Kidney (tissue), 14 donors: ENCODE data around the gene DDX21. TPM values are rescaled to one million over a fixed set of nuclear protein-coding genes. Genes with fewer than 3 reads are reported as not detected.

Experiments
- DNase-seq, 5 donors: peaks; one replicate each; pipeline ENCODE4 v3.0.0-alpha.2; 2013 to 2020
- FAIRE-seq: peaks from 2 replicates; lab custom pipeline; 2012; peaks lifted over from hg19 to GRCh38; lab: Jason Lieb, UNC
- H3K27ac ChIP-seq, 2 donors: one replicate each; pipeline ENCODE4 v1.7.0; 2013; ENCODE audit warnings: low read depth in 2 of 2, low read length in 2 of 2, inconsistent platforms in 1 of 2
- H3K27me3 ChIP-seq: one replicate; pipeline ENCODE4 v1.7.1; 2013; ENCODE audit warnings: low read length, inconsistent platforms; ENCODE audit not compliant: control insufficient read depth, insufficient read depth
- H3K36me3 ChIP-seq, 3 donors: one replicate each; pipeline versions ENCODE4 v1.7.0 to v1.7.1; 2013; ENCODE audit warnings: low read length in 3 of 3, control low read depth in 1 of 3, inconsistent platforms in 1 of 3; ENCODE audit not compliant: insufficient read depth in 3 of 3, control insufficient read depth in 2 of 3
- H3K4me1 ChIP-seq, 3 donors: one replicate each; pipeline versions ENCODE4 v1.7.0 to v1.7.1; 2013; ENCODE audit warnings: low read length in 3 of 3, inconsistent platforms in 1 of 3, low read depth in 1 of 3; ENCODE audit not compliant: control insufficient read depth in 2 of 3, insufficient read depth in 2 of 3
- H3K4me3 ChIP-seq, 3 donors: one replicate each; pipeline versions ENCODE4 v1.7.0 to v1.8.1; 2013; ENCODE audit warnings: low read length in 3 of 3, control low read depth in 1 of 3, inconsistent platforms in 1 of 3
- H3K9ac ChIP-seq, 3 donors: one replicate each; pipeline versions ENCODE4 v1.7.0 to v1.7.1; 2013; ENCODE audit warnings: low read length in 3 of 3, control low read depth in 1 of 3, inconsistent platforms in 1 of 3
- H3K9me3 ChIP-seq, 3 donors: one replicate each; pipeline versions ENCODE4 v1.7.0 to v1.7.1; 2013; ENCODE audit warnings: low read length in 3 of 3, control low read depth in 1 of 3, inconsistent platforms in 1 of 3; ENCODE audit not compliant: control insufficient read depth in 2 of 3, insufficient read depth in 1 of 3
- CTCF ChIP-seq: IDR thresholded peaks from 3 replicates; pipeline ENCODE4 v1.5.1; 2012; ENCODE audit warnings: mild to moderate bottlenecking, moderate library complexity, borderline replicate concordance; ENCODE audit not compliant: insufficient read depth; ENCODE audit errors: extremely low read depth
- intact Hi-C: fragments of 100-400 bp; cut with DNase I; formaldehyde crosslinking; loops from one replicate; pipeline ENCODE4 v1.11.1; 2022
- polyA plus RNA-seq: library from polyadenylated mRNA; stranded (reverse); fragments of 350-450 nt; fragmentation: Illumina TruSeq; extraction: RNeasy Lipid Tissue Mini Kit (QIAGEN cat#74804); gene quantifications from one replicate; pipeline ENCODE4 v1.2.3, GENCODE V29; 2014; ENCODE audit warnings: low read depth, low replicate concordance; ENCODE audit not compliant: insufficient read depth
- total RNA-seq: library from RNA; stranded (reverse); fragmentation: NEBNext Ultra II Directional; extraction: Animal tissue kit (Norgen Biotek cat#: 25700); gene quantifications from one replicate; pipeline ENCODE4 v1.2.1, GENCODE V29; 2021
- donor health status: control.
- donor health status: control.
- donor health status: control.
- donor health status: control.
- donor health status: control.
- donor health status: DM: yes; HTN: yes; CAD: no.
- donor health status: Normal renal cell carcinoma (clear cell type).

The DDX21 gene
- total and polyA plus RNA-seq, 2 donors from 2014 or later = 8.9 to 49.4 TPM

GRCh38 chr10:69018613-69019012 is 62.6 kb downstream of the DDX21 start:
- FAIRE-seq (no peak), DNase-seq (no peak)
- no peak overlapping the region for H3K4me3 ChIP-seq
- TF ChIP-seq CTCF = no peak
- H3K27ac ChIP-seq = no peak overlapping the region
- intact Hi-C loops = no loop called here
- H3K27me3 ChIP-seq = no peaks in the 10 kb centered on the region
- no peak overlapping the region for H3K9ac ChIP-seq
- peaks cover 6 to 13% (median 7%) of the 10 kb centered on the region in 3 donors for H3K36me3 ChIP-seq
- H3K9me3 ChIP-seq = no peaks in the 10 kb centered on the region
- no peaks in the 10 kb centered on the region for H3K4me1 ChIP-seq

- no peak for DNase-seq
- Histone ChIP-seq H3K9me3 (no peaks in the 10 kb centered on the region), H3K4me1 (no peaks in the 10 kb centered on the region), H3K4me3 (no peak overlapping the region), H3K36me3 (peaks cover 0 to 3% (median 2%) of the 10 kb centered on the region in 3 donors), H3K27ac (no peak overlapping the region), H3K27me3 (no peaks in the 10 kb centered on the region), H3K9ac (no peak overlapping the region)
- intact Hi-C loops = no loop called here
- no peak for TF ChIP-seq CTCF
- FAIRE-seq = no peak
These were observed 66.6 kb downstream of the DDX21 start for GRCh38 chr10:69022611-69023010.

- Histone ChIP-seq H3K9ac (no peak overlapping the region), H3K27me3 (no peaks in the 10 kb centered on the region), H3K36me3 (no peaks in the 10 kb centered on the region), H3K9me3 (no peaks in the 10 kb centered on the region), H3K4me1 (no peaks in the 10 kb centered on the region), H3K4me3 (no peak overlapping the region), H3K27ac (no peak overlapping the region)
- FAIRE-seq (no peak), DNase-seq (no peak)
- intact Hi-C loops = no loop called here
- no peak for TF ChIP-seq CTCF
These were observed 69.5 kb downstream of the DDX21 start for GRCh38 chr10:69025370-69025896.

GRCh38 chr10:69033256-69033655 is 77.3 kb downstream of the DDX21 start:
- no peak for FAIRE-seq
- Histone ChIP-seq H3K27me3 (no peaks in the 10 kb centered on the region), H3K36me3 (no peaks in the 10 kb centered on the region), H3K4me1 (no peaks in the 10 kb centered on the region), H3K9ac (no peak overlapping the region), H3K27ac (no peak overlapping the region), H3K9me3 (no peaks in the 10 kb centered on the region), H3K4me3 (no peak overlapping the region)
- DNase-seq = no peak
- intact Hi-C loops = no loop called here
- no peak for TF ChIP-seq CTCF
